GM18951 (cell line): ENCODE results near the gene EIF2B2.
A peak's percentile ranks its signal among the peaks of the same experiment; 100 is the strongest.

Experiments used
- POLR2A ChIP-seq: IDR thresholded peaks from 4 replicates; pipeline ENCODE4 v1.6.1; 2011; ENCODE audit warnings: mild to moderate bottlenecking; ENCODE audit not compliant: insufficient read length, insufficient read depth; ENCODE audit errors: extremely low read depth
- in situ Hi-C: fragments of 300-500 bp; cut with MboI; formaldehyde crosslinking; loops from one replicate; pipeline ENCODE4 v1.12.0; 2022; ENCODE audit warnings: low sequenced_read_pairs, mixed read lengths, inconsistent platforms; ENCODE audit not compliant: unreplicated experiment

EIF2B2 gene

DNA sequence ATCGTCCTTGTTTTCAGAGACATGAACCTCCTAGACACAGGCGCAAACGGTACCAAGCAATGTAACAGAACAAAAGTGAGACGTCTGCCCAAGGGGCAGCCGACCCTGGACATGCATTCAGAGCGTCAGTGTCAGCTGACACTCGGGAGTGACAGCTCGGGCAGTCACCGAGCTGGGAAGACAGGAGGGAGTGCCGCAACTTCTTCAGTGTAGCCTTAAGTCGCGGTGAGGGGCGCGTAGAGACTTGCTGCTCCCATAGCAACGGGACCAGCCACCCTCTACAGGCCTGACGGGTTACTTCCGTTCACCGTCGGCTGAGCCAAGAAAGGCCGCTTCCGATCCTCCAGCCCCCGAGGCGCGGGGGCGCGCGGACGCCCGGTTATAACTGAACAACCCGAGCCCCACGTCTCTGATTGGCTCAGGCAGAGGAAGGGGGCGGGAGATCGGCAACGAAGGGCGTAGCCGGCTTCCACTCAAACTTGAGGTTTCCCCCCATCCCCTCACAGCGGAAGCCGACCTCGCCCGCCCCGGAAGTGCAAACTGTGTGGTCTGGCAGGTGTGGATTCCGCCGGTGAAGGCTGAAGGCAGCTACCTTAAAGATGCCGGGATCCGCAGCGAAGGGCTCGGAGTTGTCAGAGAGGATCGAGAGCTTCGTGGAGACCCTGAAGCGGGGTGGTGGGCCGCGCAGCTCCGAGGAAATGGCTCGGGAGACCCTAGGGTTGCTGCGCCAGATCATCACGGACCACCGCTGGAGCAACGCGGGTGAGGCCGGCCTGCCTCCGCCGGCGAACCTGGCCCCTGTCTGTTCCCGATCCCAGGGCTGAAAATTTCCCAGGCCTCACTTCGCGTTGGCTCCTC lies at the start of gene EIF2B2:
Gene EIF2B2, plus strand, starts transcription at position 530 of the 858 bp plus-strand sequence. Its CDS starts 70 bp downstream, at position 600.
- in situ Hi-C loops, result no loop called here
- peak; percentile 65 for TF ChIP-seq POLR2A

- in situ Hi-C loops, result no loop called here
- no peak for TF ChIP-seq POLR2A
Observed at GRCh38 chr14:74953686-74954085, 49.0 kb upstream of the EIF2B2 start.

DNA sequence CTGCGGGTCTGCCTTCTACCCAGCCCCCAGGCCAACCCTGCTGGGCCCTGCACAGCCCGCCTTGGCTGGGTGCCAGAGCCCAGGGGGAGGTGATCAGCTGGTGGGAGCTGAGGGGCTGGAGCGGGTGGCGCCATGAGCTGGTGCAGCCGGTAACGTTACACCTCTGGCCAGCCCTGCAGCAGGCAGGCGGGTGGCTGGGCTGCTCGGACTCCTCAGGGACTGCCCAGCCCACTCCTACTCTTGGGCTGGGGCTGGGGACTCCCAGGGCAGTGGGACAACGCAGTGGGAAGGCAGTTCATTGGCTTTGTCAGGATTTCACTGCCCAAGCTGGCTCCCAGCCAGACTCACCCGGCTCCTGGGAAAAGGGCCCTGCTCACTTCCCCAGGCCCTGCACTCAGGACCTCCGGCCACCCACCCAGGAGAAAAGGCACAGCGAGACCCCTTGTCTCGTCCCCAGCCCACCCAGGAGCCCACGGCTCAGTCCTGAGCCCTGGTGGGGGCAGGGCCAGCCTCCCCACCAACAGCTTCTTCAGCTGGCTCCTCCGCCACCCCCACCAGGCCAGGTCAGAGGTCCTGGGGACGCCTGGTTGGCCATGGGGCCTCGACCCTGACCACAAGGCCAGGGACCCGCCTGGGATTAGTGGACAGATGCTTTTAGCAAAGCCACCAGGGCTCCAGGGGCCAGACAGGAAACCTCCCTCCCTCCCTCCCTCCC lies 48.3 kb upstream of the EIF2B2 start:
- TF ChIP-seq POLR2A, result no peak
- in situ Hi-C loops, result no loop called here

- no peak for TF ChIP-seq POLR2A
- in situ Hi-C loops, result no loop called here
Observed at GRCh38 chr14:74954947-74955228, 47.8 kb upstream of the EIF2B2 start.

DNA sequence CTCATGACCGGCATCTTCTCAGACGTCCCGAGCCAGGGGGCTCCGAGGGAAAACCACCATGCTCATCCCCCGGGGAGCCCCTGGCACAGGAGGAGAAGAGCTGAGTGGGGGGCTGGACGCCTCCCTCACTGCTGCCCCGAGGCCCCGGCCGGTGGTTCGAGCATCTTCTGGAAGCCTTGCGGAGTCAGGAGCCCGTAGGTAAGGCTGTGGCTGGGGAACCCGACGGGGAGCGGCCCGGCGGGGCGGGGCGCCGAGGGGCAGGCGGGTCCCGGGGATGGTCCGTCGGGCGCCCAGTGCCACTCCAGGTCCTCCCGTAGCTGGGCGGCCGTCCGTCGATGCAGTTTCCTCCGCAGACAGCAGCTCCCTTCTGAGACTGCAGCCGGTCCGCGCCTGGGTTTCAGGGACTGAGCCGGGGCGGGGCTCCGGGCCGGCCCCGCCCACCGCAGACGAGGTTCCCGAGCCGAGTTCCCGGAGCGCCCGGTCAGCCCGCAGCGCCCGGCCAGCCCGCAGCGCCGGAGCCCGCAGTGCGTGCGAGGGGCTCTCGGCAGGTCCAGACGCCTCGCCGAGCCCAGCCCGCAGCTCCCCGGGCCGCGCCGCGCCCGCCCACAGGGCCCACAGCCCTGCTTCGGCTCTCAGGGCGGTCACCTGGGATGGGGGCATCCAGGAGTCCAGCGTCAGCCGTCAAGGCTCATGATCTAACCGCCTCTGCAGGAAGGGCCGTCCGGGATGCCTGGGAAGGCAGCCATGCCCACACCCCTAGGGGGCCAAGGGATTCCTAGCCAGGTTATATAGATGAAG lies 47.3 kb upstream of the EIF2B2 start, which contains the start of gene PGF:
Gene PGF, minus strand, starts transcription at position 369 of the 798 bp plus-strand sequence. Its CDS starts 355 bp downstream, at position 14.
- peak; percentile 18 for TF ChIP-seq POLR2A

DNA sequence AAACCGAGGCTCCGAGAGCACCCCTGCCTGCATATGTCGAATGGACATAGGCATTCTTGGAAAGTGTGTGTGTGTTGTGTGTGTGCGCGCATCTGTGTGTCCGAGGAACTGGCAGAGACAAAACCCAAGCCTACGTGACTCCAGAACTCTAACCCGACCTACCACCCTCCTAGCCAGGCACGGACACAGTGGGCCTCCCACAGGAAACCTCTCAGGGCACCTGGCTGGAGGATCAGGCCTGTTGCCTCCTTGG lies 46.8 kb upstream of the EIF2B2 start:
- in situ Hi-C loops, result no loop called here

More for the DNA sequence above, 47.3 kb upstream of the EIF2B2 start, which contains the start of gene PGF:
- in situ Hi-C loops, result no loop called here

DNA sequence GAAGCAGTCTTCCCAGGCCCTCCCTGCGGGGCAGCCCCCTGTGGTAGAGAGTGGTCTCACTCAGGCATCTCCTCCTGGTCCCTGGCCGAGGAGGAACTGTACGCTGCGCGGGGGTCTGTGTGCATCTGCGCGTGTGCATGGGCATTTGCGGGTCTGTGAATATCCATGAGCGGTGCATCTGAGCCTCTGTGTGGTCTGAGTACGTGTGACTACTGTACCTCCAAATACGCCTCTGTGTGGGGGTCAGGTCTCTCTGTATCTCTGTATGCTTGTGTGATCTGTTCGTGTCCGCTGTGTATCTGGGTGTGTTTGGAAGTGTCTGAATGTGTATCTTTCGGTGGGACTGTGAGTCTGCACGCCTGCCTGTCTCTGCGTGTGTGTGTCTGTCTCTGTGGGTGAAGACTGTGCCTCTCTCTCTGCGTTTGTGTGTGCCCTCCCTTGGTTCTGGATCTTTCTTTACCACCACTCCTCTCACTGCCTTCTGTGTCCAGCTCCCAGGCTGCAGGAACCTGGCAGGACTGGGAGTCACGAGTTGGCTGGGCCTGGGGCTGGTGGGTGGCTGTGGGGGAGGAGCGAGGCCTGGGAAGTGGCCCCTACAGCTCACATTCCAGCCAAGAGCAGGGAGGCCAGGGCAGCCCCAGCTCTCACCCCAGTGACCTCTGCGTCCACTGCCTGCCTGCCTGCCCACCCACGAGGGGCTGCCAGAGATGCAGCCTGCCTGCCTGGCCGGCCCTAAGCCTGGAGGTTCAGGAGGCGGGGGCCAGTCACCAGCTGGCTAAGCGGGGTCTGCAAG lies 46.2 kb upstream of the EIF2B2 start:
- TF ChIP-seq POLR2A, result no peak
- in situ Hi-C loops, result no loop called here

More for the DNA sequence above, 46.8 kb upstream of the EIF2B2 start:
- no peak for TF ChIP-seq POLR2A

- TF ChIP-seq POLR2A, result no peak
- in situ Hi-C loops, result no loop called here
Observed at GRCh38 chr14:74959596-74960180, 43.0 kb upstream of the EIF2B2 start.

- in situ Hi-C loops, result no loop called here
- no peak for TF ChIP-seq POLR2A
Observed at GRCh38 chr14:74960736-74961135, 42.0 kb upstream of the EIF2B2 start.

GRCh38 chr14:74961238-74961911 lies 41.3 kb upstream of the EIF2B2 start:
- no peak for TF ChIP-seq POLR2A
- in situ Hi-C loops, result no loop called here

- in situ Hi-C loops, result no loop called here
- TF ChIP-seq POLR2A, result no peak
Observed at GRCh38 chr14:74962046-74962445, 40.7 kb upstream of the EIF2B2 start.

- no peak for TF ChIP-seq POLR2A
- in situ Hi-C loops, result no loop called here
Observed at GRCh38 chr14:74962493-74962892, 40.2 kb upstream of the EIF2B2 start.
